ENCODE results near the gene TRIP4.
"Not testable (repeated sequence)": the region's sequence is repeated elsewhere in the genome, so short reads cannot be mapped to it uniquely, and the experiment has no call there.

Gene TRIP4

DNA sequence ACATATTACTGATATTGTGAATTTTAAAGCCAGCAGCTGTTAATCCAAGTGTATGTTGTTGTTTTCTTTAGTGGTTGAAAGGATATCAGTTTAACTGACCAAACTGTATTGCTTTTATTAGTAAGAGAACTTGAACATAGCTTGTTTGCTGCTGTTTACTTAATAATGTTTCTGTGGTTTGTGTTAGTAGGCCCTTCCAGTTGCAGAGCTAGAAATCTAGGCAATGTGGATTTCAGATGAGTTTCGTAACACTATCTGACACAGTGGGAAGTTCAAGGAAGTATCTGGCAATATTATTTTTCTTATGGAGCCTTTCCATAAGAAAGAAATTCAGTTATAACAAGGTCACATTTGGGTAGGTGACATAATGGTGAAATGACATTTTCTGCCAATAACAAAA is 91.2 kb downstream of the TRIP4 start:
- DNase-seq (ENCODE audit: low spot score): no peak
- no peak for FAIRE-seq

DNA sequence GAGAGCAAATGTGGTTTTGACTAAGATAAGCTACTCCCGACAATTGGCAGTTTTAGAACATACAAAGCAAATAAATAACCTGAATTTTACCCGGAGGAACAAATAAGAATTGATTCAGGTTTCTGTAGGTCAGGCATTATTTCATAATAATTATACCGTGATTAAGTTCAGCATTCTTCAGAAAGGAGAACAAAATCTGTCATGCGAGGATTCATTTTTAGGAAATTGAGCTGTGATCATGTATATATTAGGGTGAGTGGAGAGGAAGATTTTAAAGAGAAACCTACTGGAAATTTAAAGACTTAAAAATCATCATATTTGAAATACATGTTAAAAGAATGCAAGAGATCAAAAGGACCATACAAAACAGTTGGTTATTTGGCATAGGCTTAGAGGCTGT is 93.3 kb downstream of the TRIP4 start:
- FAIRE-seq: no peak
- DNase-seq (ENCODE audit: low spot score): no peak

DNA sequence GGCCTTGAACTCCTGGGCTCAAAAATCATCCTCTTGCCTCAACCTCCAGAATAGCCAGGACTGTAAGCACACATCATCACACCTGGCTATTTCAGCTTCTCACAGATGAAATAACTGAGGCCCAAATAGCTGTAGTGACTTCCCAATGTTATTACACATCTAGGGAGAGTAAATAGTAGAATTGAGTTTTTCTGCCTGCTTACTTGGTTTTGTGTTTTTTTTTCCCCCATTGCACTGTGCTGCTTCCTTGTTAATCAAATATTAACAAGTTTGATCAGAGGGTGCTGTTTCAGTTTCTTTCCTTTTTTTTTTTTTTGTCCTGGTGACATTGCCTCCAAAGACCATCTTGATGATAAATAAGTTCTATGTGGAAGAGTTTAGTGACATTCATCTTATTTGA is 96.1 kb downstream of the TRIP4 start:
- FAIRE-seq: no peak

DNA sequence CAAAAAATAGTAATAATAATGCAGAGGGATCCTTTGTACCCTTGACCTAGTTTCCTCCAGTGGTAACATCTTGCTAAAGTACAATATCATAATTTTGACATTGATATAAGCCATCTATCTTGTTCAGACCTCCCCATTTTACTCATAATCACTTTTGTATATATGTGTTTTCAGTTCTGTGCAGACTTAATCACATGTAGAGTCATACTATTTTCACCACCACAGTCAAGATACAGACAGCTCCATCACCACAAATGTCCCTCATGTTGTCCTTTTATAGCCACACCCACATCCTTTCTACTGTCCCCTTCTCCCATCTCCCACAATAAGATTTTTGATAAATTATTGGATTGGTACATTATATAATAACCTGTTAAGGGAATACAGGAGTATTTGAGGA is 98.2 kb downstream of the TRIP4 start:
- no peak for DNase-seq (ENCODE audit: low spot score)
- no peak for FAIRE-seq

More for the DNA sequence above, 96.1 kb downstream of the TRIP4 start:
- no peak for DNase-seq (ENCODE audit: low spot score)

DNA sequence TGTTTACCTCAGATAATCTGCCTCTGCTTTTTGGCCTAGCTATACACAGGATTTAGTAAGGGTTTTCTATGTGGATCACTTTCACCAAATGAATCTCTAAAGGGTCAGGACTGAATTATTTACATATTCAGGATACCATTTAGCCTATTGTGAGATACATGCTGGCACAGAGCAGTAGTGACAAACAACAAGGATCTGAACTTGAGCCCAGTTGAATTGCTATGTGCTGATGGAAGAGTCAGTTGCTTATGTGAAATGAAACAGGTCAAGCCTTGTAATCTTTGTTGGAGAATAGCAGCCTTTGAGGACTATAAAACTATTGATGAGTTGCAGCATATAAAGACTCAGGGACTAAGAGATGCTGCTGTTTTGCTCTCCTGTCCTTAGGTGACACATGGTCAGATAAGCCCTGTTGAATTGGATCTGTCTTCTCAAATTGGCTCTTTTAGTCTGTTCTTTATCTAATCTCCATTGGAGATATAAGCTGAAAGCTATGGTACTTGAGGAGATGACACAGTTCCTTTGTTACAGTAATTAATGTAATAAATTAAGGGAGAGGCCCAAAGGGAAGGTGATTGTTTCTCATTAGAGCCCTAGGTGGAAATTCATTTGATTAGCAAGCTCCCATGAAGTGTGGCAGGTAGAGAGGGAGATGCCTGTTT is 103.1 kb downstream of the TRIP4 start:
- no peak for FAIRE-seq
- no peak for DNase-seq (ENCODE audit: low spot score)

DNA sequence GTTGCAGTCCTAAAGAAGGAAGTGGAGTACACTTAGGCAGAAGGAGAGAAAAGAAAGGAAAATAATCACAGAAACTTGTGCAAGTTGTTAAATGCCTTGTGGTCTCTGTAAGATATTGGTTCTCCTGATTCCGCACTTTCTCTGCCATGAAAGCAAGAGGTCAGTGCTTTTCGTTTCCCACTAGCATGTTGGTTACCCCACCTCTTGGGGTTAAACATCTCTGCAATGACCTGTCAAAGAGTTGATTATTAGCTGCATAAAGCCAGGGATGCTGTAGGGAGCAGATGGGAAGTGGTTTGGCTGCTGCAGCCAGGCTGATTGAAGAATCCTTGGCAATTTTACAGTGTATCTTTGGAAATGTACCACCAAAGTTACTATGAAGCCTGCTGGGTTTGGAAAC is 106.0 kb downstream of the TRIP4 start:
- FAIRE-seq (no peak), DNase-seq (ENCODE audit: low spot score) (no peak)

DNA sequence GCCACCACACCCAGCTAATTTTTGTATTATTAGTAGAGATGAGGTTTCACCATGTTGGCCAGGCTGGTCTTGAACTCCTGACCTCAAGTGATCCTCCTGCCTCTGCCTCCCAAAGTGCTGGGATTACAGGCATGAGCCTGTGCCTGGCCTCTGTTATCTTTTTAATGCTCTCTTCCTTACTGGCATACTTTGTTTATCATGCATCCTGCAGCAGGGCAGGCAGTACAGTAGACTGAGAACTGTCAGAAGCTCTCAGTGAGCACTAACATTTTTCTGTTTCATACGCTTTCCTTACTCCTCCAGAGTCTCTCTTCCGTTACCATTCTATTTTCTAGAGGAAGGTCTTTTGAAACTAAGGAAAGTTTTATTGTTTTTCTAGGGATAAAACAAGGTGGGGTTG is 108.3 kb downstream of the TRIP4 start:
- not testable (repeated sequence) for DNase-seq (ENCODE audit: low spot score); FAIRE-seq

DNA sequence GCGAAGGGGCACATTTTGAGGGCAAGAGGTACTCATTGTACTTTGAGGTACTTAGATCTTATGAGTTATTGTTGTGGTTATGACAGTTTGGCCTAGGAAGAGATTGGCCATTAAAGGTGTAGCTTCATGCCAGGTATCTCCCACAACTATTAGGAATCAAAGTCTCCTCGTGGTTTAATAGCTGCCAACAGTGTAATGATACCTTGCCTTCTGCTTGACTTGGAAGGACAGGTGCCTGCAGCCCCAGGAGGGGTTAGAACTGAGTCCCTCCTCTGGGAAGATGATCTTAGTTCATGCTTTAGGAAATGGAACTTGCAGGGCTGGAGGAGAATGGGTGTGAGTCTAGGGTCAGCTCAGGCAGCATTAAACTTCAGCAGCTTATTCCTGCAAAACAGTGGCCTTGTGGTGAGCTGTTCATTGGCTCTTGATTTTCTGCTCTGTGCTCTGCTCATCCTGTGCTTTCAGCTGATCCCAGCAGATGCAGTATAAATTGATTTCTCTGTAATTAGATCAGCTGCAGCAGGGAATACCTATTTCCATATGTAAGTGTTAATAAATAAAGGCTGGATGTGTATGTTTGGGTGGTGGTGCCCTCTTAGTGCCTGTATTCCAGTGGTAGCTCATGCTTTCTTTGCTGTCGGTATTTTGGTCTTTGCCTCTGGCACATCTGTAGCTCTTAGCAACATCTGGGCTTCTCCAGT is 113.2 kb downstream of the TRIP4 start:
- FAIRE-seq (no peak), DNase-seq (ENCODE audit: low spot score) (no peak)

DNA sequence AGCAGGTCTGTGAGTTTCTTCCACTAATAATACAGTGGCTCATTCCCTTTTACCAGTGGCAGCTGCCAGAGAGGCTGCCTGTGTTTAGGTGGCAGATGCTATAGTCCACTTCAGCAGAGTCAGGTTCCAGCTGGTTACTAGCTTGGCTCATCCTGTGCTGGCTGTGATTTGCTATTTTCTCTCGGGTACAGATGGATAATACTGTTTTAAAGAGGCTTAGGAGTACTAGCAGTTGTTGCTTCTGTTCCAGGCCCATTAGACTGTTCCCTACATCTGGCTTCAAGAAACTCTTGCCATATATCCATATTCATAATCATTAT is 113.7 kb downstream of the TRIP4 start:
- FAIRE-seq: no peak
- DNase-seq (ENCODE audit: low spot score): no peak

DNA sequence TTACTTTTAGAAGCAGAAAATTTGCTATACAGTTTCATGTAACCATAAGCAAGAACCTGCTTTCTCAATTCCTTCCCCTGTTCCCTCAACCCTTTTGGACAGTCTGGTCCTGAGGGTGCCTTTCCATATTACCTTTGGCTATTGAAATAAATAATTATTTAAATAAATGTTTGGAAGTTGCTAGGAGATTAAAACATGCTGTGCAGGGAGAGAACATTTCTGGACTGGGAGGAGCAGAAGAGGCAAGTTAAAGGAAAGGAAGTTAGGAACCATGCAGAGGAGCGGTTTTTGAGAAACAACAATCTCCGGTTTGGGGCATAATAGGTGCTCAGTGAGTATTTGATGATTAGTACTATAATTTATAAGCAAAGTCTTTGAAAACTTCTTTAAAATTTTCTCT is 114.5 kb downstream of the TRIP4 start:
- no peak for DNase-seq (ENCODE audit: low spot score)

DNA sequence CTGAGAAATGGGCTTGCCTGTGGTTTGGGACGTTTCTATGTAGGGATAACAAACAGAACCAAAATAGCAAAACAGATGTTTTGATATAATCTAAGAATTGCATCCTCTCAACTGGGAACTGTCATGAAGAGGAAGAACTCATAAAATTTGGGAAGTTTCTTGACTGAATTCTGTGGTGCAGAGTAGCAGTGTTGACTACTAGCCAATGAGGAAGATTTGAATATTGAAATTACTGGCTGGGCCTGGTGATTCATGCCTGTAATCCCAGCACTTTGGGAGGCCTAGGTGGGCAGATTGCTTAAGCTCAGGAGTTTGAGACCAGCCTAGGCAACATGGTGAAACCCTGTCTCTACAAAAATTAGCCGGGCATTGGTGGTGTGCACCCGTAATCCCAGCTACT is 114.9 kb downstream of the TRIP4 start:
- FAIRE-seq (no peak), DNase-seq (ENCODE audit: low spot score) (no peak)

More for the DNA sequence above, 114.5 kb downstream of the TRIP4 start:
- no peak for FAIRE-seq

DNA sequence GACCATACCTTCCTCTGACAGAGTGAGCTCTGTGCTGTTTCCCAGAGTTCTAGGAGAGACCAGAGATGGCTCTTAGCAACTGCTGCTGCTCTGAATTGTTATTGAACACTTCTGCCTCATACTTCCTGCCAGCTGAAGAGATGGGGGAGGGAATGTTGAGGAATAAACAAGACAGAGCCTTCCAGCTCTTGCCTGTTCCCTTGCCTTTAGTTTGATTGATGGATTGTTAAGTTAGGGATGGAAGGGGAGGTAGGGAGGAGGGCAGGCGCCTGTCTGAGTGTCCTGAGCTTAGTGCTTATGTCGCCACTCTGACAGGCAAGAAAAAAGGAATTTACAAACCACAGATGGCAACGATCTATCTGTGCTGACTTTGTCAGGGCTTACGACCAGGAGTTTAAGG is 115.6 kb downstream of the TRIP4 start:
- DNase-seq (ENCODE audit: low spot score): peak; percentile 34
- no peak for FAIRE-seq

DNA sequence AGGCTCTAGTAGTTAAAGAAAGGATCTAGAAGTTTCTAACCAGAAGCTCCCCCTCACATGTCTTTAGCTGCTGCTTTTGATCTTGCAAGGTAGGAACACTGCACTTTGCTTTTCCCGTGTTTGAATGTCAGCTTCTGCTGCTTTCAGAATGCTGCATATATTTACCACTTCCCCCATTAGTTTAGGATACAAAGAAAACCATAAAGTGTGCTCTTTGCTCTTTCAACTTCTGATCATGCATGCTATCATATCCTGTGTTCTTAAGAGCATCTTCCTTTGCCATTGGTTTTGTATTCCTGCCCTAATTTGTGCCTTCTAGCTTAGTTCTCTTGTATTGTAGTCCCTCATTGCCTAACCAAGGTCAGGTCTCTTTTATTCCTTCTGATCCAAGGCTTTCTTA is 116.0 kb downstream of the TRIP4 start:
- DNase-seq (ENCODE audit: low spot score): no peak
- FAIRE-seq: no peak

Data from RCC 7860 (cell line).